Measurements from ENCODE around the gene POC5. TPM values are rescaled to one million over a fixed set of nuclear protein-coding genes. Genes with fewer than 3 reads are reported as not detected.

POC5 gene
- total RNA-seq, 1 donor from 2014 or later = 9.0 TPM

- no peak overlapping the region for H3K4me3 Mint-ChIP-seq (ENCODE audit: unreplicated experiment)
- H3K27ac ChIP-seq (ENCODE audit: low read depth, low read length) = no peak overlapping the region
- no peaks in the 10 kb centered on the region for H3K9me3 Mint-ChIP-seq (ENCODE audit: unreplicated experiment)
- no peak overlapping the region for H3K9ac ChIP-seq (ENCODE audit: low read length)
- H2AFZ ChIP-seq (ENCODE audit: low read depth, low read length) = no peak overlapping the region
- no peaks in the 10 kb centered on the region for H3K27me3 ChIP-seq (ENCODE audit: insufficient read depth, low read length)
- no peaks in the 10 kb centered on the region for H3K4me1 Mint-ChIP-seq (ENCODE audit: low read depth, unreplicated experiment)
- DNase-seq (ENCODE audit: low read depth) = no peak
- FAIRE-seq = no peak
- TF ChIP-seq, protein P1, sequence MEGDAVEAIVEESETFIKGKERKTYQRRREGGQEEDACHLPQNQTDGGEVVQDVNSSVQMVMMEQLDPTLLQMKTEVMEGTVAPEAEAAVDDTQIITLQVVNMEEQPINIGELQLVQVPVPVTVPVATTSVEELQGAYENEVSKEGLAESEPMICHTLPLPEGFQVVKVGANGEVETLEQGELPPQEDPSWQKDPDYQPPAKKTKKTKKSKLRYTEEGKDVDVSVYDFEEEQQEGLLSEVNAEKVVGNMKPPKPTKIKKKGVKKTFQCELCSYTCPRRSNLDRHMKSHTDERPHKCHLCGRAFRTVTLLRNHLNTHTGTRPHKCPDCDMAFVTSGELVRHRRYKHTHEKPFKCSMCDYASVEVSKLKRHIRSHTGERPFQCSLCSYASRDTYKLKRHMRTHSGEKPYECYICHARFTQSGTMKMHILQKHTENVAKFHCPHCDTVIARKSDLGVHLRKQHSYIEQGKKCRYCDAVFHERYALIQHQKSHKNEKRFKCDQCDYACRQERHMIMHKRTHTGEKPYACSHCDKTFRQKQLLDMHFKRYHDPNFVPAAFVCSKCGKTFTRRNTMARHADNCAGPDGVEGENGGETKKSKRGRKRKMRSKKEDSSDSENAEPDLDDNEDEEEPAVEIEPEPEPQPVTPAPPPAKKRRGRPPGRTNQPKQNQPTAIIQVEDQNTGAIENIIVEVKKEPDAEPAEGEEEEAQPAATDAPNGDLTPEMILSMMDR (IDR thresholded peaks at IDR 0.05; ENCODE audit: insufficient read depth, low read depth, low read length) = no peak
- TF ChIP-seq EZH2 (IDR thresholded peaks at IDR 0.05; ENCODE audit: insufficient read depth, low read length) = no peak
- no peaks in the 10 kb centered on the region for H3K9me3 ChIP-seq (ENCODE audit: insufficient read depth, low read depth, low read length)
- H3K27me3 Mint-ChIP-seq (ENCODE audit: low read depth, unreplicated experiment) = peaks cover 3% of the 10 kb centered on the region
- H4K20me1 ChIP-seq (ENCODE audit: insufficient read depth, low read length) = no peaks in the 10 kb centered on the region
- no peaks in the 10 kb centered on the region for H3K4me1 ChIP-seq (ENCODE audit: insufficient read depth, low read length)
- no peak overlapping the region for H3K4me3 ChIP-seq (ENCODE audit: insufficient read depth, low read depth, low read length)
- H3K36me3 Mint-ChIP-seq (ENCODE audit: low read depth, unreplicated experiment) = no peaks in the 10 kb centered on the region
- no peak overlapping the region for H3K27ac Mint-ChIP-seq (ENCODE audit: unreplicated experiment)
- no peaks in the 10 kb centered on the region for H3K36me3 ChIP-seq (ENCODE audit: insufficient read depth, low read length)
- no peak overlapping the region for H3K4me2 ChIP-seq (ENCODE audit: low read length)
- H3K79me2 ChIP-seq (ENCODE audit: insufficient read depth, low read length) = no peaks in the 10 kb centered on the region
These were observed 56.4 kb downstream of the POC5 start for GRCh38 chr5:75660678-75661465.

- H3K9ac ChIP-seq (ENCODE audit: low read length) = no peak overlapping the region
- no peak overlapping the region for H3K4me3 Mint-ChIP-seq (ENCODE audit: unreplicated experiment)
- no peaks in the 10 kb centered on the region for H3K27me3 ChIP-seq (ENCODE audit: insufficient read depth, low read length)
- no peak overlapping the region for H3K4me3 ChIP-seq (ENCODE audit: insufficient read depth, low read depth, low read length)
- H3K36me3 ChIP-seq (ENCODE audit: insufficient read depth, low read length) = no peaks in the 10 kb centered on the region
- H3K27ac Mint-ChIP-seq (ENCODE audit: unreplicated experiment) = no peak overlapping the region
- H4K20me1 ChIP-seq (ENCODE audit: insufficient read depth, low read length) = no peaks in the 10 kb centered on the region
- TF ChIP-seq, protein P1 (IDR thresholded peaks at IDR 0.05; ENCODE audit: insufficient read depth, low read depth, low read length) = no peak
- TF ChIP-seq EZH2 (IDR thresholded peaks at IDR 0.05; ENCODE audit: insufficient read depth, low read length) = no peak
- H3K9me3 ChIP-seq (ENCODE audit: insufficient read depth, low read depth, low read length) = no peaks in the 10 kb centered on the region
- FAIRE-seq = no peak
- no peak overlapping the region for H3K4me2 ChIP-seq (ENCODE audit: low read length)
- no peaks in the 10 kb centered on the region for H3K79me2 ChIP-seq (ENCODE audit: insufficient read depth, low read length)
- no peaks in the 10 kb centered on the region for H3K4me1 ChIP-seq (ENCODE audit: insufficient read depth, low read length)
- no peaks in the 10 kb centered on the region for H3K27me3 Mint-ChIP-seq (ENCODE audit: low read depth, unreplicated experiment)
- no peak overlapping the region for H2AFZ ChIP-seq (ENCODE audit: low read depth, low read length)
- no peak for DNase-seq (ENCODE audit: low read depth)
- no peaks in the 10 kb centered on the region for H3K36me3 Mint-ChIP-seq (ENCODE audit: low read depth, unreplicated experiment)
- no peak overlapping the region for H3K27ac ChIP-seq (ENCODE audit: low read depth, low read length)
- no peaks in the 10 kb centered on the region for H3K4me1 Mint-ChIP-seq (ENCODE audit: low read depth, unreplicated experiment)
- no peaks in the 10 kb centered on the region for H3K9me3 Mint-ChIP-seq (ENCODE audit: unreplicated experiment)
These were observed 57.3 kb downstream of the POC5 start for GRCh38 chr5:75659791-75660450.

All from astrocyte (in vitro differentiated cells and primary cell).